Activated T-helper 9 cell treated with anti-CD3 and anti-CD28 coated beads, Interleukin-2, amount 50 U/mL, for 16 hours (primary cell): ENCODE results near the gene REXO1.

Source experiments
- DNase-seq: peaks from one replicate; pipeline ENCODE4 v3.0.0-alpha.2; 2020; ENCODE audit warnings: low read depth

Gene REXO1

DNA sequence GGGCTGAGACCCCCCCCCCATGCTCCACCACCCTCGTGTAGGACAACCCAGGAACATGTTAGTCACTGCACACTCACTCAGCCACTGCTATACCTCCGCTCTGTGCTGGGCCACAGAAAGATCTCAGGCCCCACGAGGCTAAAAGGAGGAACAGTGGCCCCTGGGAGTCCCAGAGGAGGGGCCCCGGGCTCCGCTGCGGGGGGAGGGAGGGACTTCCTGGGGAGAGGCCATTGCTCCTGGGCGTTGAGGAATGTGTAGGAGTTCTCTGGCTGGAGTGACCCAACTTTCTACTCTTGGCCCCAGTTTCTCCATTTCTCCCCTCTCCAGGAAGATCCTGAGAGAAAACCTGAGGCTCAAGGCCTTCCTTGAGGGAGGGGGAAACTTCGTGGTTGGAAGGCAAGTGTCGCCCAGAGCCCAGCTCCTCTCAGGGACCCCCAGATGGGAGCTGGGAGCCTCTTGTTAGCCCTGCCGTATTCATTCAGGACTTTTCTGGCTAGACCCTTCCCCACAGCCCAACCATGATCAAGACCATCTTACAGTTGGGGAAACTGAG lies 81.4 kb downstream of the REXO1 start:
- DNase-seq, result no peak

DNA sequence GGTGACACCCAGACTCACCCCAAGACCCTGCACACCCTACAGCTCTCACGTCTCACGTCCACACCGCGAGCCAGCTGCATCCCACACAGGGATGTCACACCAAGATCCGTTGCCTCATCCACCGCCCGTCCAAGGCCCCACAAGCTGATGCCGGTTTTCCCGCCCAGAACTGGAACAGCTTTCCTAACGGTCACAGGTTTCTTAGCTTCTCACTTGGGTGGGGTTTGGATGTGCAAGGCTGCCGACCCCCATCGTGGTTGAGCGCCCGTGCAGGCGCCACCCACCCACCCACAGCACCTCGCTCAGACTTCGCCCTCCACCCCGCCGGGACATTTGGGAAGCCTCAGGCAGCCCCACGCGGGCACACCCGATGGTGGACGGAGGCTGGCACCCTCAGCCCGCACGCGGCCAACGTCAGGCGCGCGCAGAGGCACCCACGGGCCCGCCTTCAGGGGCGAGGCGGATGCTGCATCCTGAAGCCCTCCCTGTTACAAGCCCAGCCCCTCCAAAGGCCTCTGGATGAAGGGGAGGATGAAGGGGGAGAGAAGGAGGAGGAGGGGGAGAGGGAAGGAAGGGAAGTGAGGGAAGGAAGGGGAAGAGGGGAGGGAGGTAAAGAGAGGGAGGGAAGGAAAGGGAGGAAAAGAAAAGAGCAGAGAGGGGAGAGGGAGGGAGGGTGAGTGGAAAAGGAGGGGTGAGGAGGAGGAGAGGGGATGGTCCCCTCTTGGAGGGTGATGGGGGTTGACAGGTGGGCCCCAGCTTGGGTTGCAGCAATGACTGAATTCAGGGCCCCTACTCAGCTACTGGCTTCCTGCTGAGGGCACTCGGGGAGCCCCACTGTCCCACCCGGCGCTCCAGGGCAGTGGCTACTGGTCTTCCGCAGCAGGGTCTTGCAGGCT lies 82.1 kb downstream of the REXO1 start:
- no peak for DNase-seq
